ENCODE measurements around the gene STRIP1.

Gene STRIP1

DNA sequence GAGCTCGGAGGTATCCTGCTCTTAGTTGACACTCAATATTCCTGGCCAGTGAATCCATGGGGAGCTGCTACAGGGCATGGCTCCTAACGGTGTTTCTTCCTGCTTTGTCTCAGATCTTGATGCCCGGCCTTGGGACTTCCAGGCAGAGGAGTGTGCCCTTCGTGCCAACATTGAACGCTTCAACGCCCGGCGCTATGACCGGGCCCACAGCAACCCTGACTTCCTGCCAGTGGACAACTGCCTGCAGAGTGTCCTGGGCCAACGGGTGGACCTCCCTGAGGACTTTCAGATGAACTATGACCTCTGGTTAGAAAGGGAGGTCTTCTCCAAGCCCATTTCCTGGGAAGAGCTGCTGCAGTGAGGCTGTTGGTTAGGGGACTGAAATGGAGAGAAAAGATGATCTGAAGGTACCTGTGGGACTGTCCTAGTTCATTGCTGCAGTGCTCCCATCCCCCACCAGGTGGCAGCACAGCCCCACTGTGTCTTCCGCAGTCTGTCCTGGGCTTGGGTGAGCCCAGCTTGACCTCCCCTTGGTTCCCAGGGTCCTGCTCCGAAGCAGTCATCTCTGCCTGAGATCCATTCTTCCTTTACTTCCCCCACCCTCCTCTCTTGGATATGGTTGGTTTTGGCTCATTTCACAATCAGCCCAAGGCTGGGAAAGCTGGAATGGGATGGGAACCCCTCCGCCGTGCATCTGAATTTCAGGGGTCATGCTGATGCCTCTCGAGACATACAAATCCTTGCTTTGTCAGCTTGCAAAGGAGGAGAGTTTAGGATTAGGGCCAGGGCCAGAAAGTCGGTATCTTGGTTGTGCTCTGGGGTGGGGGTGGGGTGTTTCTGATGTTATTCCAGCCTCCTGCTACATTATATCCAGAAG is 19.4 kb downstream of the STRIP1 start:
- DNase-seq = peak; percentile 68

DNA sequence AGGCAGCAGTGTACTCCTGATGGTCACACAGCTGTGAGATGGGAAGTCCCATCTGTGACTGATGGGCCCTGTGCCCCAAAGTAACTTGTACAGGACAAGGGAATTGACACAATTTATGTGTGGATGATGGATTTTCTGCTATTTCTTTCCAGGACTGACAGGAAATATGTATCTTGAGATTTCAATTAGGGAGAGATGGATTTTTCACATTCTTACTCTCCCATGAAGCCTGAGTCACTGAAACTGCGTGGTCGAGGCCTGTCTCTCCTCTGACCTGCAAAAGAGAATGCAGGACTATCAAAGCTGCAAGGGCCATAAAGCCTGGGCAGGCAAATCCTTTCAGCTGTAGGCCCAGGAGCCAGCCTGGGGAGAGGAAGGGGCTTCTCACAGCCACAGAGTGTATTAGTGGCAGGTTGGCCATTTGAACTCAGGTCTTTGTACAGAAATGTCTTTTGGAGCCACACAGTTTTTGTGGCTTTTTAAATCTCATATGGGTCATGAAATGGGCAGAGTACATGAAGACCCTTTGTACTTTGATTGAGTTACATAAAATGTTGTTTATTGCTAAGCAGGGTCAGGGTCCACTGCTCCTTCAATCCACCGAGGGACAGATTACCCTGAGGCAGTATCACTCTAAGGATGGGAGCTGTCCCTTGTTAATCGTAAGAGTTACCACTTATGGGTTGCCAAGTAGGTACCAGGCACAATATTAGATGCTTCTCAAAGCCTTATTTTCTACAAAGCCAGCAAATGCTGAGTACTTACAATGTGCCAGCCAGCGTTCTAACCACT is 21.3 kb downstream of the STRIP1 start:
- DNase-seq = no peak

DNA sequence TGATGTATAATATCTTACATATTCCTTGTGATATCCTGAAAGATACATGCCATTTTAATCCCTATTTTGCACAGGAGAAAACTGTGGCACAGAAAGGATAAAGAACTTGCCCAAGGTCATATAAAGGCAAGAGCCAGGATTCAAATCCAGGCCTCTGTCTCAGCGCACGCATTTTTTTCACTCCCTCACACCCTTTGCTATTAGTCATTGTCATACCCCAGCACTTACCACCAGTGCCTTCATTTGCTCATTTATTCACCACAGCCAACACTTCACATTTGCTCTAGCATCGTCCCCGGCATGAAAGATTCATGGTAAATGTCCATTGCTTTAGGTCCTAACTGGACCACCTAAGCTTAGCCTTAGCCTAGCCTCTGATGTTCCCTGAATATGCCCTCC is 21.9 kb downstream of the STRIP1 start:
- no peak for DNase-seq

DNA sequence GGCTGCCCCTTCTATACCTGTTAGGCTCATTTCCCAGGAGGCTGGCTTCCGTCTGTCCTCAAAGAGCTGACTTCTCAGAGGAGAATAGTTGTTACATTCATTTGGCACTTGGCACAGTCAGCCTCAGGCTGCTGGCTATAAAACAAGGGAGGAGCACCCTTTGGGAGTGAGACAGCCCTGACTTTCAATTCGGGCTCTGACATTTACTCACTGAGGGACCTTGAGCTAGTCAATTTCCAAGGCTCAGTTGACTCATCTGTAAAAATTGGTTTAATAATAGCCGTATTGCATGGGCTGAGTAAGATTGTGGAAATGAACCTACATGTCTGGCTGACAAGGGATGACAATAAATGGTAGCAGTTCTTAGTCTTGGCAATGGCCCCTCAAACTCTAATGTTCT is 22.4 kb downstream of the STRIP1 start:
- no peak for DNase-seq

DNA sequence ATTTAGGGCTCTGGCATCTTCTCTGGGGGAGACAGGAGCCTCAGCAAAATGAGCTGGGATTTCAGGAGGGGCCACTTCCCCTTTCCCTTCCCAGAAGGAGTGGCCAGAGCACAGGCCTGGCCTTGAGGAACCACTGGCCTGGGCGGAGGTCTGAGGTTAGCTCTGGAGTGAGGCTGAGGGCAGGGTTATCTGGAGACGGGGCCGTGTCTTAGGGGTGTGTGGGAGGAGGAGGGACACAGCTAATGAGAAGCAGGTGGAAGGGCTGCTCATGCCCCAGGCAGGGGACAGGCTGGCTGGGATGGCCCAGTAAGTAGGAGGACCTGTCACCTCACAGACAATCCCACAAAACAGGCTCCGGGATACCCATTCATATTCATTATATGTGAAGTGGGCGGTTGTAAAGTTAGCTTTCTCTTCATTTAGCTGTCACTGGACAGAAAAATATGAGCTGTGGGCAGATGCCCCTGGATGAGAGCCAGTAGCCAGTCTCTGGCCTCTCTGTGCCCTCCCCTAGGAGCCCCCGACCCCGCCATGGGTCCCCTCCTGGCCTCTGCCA is 23.6 kb downstream of the STRIP1 start:
- DNase-seq = no peak

DNA sequence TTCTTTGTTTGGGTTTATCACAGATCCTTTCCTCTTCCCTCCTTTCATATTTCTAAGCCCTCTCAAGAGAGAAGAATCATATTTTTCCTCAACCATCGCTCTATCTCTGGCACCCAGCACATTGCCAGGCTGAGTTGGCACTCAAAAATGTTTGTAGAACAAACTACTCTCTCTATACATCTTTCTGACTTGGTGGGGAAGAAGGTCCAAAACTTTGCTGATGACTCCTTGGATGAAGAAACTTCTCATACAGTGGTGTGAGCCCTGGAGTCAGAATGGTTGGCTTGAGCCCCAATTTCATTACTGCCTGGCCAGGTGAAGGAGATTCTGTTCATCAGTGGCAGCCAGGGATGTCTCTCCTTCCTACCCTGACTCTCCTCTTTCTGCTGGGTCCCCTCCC is 24.2 kb downstream of the STRIP1 start:
- DNase-seq = no peak

DNA sequence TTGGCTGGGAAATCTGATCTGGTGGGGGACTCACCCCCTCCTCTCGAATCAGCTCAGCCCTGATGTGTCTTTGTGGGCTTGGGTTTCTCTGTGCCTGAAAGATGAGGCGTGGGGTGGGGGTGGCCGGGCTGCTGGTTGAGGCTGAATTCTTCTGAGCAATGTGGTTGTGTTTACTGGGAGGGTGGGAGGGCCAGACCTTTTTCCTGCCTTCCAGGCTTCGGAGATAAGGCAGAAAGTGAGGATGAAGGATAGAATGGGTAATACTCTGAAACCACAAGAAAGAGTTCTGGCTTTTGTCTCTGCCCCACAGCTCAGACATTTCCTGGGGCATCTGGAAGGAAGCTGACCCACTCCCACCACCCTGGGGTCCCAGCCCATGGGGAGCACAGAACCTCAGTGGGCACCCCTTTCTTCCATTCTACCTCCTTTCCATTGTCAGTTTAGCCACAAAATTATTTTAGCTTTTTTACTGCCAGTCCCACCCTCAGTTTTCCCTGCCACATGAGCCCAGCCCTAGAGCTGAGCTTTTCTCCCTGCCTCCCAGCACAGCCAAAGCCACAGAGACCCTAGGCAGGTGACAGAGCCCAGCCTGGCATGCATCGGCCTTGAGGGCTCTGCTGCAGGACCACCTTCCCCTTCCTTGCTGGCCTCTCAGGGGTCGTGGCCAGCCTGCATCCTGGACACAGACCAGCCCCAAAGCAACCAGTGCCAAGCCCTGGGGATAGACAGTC is 24.9 kb downstream of the STRIP1 start:
- no peak for DNase-seq

DNA sequence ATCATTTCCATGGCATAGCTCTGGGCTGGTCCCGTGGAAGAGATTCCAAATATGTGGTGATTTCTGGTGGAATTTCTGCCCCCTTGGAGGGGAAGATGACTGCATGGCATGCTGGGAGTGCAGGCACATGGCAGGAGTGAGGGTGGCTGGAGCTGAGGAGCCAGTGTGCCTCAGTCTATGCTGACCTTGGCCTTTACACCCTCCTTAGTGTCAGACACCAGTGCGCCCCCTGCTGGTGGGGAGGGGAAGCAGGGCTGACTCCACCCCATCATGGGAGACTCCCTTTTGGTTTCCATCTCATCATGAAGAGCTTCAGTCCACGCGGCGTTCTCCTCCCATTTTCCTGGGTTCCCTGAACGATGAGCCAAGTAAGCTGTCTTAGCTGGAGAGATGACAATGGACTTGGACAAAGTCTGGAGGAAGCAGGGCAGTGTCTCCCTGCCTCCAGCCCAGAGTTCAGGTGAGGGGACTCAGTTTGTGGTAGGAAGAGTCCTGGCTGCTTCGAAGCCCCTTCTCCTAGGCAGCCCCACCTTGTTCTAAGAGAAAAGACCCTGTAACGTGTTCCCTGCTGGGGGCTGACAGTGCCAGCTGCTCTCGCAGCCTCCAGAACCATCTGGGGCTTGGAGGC is 25.7 kb downstream of the STRIP1 start:
- DNase-seq = peak; percentile 76

DNA sequence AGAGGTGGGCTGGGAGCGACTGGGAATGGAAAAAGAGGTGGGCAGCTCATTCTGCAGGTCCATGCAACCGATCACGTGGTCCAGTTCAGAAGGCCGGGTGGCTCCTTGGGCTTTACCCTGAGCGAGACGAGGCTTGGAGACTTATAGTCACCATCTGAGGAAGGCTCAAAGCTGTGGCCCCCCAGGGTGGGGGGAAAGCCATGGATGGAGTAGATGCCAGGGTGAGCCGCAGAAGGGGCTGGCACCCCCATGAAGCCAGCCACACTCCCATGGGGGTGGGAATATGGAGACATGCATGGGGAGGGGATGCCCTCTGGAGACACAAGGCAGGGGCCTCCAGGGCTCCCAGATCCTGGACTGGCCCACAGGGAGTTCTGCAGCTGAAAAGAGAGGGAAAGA is 26.2 kb downstream of the STRIP1 start:
- no peak for DNase-seq

DNA sequence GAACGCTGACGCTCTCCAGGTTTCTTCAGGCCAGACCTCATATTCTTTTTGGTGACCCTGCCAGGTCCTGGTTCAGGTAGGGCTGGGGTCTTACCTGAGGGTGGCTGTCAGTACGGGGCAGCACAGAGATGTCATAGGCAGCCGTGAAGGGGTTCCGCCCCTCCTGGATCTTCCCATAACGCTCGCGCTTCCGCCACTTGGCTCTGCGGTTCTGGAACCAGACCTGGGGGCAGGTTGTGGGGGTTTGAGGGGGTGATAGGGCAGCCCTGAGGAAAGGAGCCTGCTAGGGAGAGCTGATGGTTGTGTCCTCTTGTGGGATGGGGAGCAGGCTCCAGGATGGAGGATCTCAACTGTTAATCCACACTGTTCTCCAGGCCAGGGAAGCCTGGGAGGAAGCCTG is 26.9 kb downstream of the STRIP1 start:
- no peak for DNase-seq

DNA sequence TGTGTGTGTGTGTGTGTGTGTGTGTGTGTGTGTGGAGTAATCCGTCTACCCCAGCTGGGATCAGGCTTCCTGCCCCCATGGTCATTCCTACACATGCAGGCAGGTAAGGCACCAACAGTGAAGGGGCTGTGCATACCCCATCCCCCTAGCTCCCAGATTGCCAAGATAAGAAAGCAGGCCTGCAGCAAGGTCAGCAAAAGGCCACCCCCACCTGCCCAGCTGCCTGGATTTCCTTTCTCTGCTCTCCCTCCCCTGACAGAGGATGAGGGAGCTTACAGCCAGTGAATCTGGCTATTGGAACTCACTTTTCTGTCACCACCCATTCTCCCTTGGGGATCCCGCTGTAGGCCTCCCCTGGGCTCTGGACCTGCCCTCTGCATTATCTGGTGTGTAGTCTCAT is 28.2 kb downstream of the STRIP1 start:
- DNase-seq = no peak

DNA sequence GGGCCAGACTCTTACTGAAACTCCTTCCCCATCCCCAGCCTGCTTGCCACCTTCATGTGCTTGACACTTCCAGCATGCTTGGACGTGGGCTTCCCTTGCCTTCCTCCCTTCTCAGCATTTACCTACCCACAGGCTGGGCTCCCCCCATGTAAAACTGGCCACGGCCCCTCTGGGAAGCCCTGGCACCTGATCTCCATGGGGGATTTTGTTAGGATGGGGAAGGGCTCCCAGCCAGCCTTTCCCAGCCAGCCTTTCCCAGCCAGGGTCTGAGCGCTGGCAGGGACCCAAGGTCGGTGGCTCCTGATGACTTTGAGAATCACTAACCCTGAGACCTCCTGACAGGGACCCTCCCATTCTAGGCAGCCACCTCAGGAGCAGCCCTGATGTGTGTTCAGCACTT is 29.4 kb downstream of the STRIP1 start:
- no peak for DNase-seq

DNA sequence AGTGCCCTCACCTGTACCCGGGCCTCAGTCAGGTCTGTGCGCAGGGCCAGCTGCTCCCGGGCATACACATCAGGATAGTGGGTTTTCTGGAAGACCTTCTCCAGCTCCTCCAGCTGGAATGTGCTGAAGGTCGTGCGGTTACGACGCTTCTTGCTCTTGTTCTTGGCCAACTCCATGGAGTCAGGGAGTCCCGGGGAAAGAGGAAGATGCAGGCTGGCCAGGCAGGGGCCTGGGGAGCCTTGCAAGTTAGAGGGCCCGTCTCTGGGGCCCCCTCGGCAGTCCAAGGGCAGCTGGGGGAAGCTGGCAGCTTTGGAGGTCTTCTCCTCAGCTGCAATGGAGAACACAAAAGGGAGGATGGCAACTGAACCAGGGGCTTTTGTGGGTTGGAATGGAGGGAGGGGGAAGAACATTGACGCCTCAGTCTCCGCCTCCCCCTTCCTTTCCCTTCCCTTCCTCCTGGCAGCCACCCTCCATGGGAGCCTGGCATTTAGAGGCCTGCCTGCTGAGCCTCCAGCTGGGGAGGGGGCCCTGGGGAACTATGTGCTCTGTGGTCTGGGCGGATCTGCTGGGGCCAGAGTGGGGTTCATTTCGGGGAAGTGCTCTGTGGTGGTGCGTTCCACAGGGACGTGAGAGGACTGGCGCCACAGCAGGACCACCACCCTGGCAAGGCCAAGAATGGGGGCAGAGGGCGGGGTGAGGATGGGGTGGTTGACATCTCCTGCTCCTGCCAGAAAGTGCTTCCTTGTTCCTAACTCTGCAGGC is 30.3 kb downstream of the STRIP1 start:
- no peak for DNase-seq

DNA sequence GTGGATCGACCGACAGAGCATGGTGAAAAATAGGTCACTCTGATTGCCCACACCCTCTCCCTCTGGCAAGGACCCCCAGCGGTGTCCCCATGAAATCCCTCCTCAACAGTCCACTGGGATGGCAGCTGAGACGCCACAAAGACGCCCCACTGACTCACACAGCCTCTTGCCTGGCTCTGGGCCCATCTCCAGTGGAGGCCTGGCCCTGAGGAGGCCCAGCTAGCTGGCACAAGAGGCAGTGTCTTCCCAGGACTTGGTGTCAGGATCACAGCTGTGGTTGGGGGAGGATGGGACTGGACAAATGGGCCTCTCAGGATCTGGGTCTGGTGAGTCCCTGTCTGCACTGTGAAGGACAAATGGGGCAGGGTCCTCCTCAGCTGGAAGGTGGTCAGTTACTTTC is 31.4 kb downstream of the STRIP1 start:
- DNase-seq = no peak

DNA sequence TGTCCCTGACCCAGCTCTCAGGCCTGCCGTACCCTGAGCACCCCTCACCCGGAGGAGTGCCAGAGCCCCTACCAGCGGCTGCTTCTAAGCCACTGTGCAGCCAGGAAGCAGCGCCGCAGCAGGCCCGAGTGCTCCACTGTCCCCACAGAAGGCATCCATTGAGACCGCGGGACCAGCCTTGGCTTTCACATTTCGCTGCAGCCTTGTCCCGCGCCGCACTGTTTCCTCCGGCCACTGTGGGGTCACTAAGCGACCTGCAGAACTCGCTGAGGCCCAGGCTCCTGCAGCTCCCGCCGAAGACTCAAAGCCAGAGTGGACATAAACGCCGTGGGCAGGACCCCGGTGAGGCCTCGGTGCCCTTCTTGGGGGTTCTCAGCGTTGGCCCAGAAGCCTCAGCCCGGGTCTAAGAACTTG is 33.1 kb downstream of the STRIP1 start:
- no peak for DNase-seq

DNA sequence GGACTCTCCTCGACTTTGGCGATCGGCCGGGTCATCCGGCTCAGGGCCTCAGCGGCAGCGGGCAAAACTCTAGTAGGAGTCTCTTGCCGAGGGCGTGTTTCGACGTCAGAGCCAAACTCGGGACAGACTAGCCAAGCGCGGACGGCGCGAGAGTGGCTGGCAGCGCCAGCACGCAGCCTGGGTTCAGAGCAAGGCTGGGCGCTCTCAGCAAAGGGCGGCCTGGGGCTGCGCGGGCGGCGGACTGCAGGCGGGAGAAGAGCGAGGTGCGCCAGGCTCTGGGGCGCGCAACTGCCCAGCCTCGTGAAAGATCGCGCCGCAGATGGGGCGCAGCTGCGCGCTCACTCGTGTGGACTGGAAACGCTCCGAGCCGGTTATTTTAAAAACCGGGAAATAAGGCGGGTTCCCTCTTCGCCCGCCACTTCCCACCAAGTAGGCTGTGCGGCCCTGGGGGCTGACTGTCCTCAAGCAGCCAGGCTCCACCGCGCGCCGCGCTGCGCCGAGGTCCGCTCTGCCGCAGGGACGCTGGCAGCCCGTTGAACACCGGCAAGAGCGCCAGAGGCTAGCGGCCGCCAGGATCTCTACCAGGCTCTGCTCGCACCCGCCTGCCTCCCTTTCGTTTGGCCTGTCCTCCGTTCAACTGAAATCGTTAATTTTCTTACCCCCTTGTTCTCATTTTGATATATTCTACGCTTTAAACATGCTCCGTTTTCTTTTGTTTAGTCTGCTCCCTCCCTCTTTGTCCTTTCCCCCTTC is 33.6 kb downstream of the STRIP1 start:
- DNase-seq = no peak

DNA sequence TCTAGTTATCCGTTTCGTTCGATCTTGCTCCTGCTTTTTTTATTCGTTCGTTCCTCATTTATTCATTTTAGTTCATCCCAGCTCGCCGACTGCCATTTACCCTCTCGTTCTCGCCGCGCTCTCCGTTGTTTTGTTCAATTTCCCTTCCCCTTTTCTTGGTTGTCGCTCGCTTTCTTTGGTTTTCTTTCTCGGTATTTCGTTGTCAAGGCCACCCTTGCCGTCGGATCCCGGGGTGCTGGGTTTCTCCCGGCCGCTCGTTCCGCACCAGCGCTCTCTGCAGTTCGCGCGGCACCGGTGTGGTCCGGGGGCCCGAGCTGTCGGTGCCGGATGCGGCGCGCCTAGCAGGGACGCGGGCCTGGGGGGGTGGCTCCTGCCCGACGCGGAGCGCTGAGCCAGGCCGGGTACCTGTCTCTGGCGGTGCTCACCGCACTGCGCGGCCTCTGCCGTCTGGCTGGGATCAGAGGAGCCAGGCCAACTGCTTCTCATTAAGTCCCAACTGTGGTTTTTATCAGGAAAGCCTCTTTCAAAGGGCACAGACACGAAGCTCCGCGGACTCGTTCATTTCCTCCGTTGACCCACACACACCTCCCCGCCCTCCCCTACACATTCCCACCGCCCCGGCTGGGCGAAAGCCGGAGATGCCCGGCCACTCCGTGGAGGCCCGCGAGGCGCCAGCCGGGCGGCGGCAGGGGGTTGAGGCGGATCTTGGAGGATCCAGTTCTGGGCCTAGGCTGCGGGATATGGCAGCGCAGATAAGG is 34.4 kb downstream of the STRIP1 start:
- DNase-seq = no peak

DNA sequence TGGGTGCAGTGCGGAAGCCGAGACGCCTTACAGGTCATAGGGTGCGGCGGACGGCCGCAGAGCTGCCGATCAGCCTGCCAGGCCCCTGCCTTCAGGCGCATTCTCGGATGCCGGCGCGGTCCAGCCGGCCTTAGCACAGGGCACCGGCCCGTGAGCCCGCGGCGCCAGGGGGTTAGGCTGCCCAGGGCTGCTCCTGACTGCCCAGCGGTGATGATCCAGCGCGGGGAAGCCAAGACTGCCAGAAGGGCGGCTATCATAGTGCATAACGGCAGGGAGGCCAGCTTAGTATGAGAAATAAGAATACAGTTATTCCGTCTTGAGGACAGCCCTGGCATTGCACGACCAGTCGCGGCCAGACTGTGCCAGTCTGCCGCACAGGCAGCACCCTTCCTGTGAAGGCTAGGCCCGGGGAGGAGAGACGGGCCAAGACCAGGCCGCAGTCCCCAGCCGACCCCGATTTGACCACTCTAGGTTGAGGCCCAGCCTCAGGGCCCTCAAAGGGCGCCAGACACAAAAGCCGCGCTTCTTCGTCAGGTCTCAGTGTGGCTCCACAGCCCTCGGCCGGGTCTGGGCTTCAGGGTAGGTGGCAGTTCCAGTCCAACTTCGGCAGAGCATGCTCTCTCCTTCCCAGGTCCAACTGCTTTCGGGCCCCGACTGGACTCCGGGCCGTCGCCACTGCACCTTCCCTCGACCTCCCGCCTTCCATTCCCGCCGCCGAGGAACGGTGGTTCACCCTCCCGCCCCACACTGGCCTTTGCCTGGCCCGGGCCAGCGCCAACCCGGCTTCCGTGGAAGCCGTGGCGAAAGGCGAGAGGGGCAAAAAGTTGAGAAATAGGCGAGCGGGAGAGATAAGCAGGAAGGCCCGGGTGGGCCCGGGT is 35.2 kb downstream of the STRIP1 start:
- no peak for DNase-seq

DNA sequence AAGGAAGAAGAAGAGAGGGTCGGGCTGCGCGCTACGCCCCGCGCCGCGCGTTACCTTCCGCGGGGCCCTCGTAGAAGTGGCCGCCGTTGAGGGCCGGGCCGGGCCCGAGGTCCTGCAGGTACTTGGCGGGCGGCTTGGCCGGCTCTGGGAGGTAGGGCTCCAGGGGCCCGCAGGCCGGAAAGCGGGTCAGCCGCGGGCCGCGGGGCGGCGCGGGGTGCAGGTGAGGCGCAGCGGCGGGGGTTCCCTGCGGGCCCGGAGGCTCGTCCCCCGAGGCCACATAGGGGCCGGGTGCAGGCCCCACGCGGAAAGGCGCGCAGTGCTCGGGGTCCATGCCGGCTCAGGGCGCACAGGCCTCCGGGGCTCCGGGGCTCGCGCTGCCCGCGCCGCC is 35.9 kb downstream of the STRIP1 start:
- no peak for DNase-seq
